Measurements from ENCODE around the gene CEPT1. TPM values are rescaled to one million over a fixed set of nuclear protein-coding genes. Genes with fewer than 3 reads are reported as not detected.

Gene CEPT1
- total and polyA plus RNA-seq, 2 of the 13 experiments (the other 11 are each of a cell fraction or from before 2014, with no cell fraction given), result 35.7 to 48.2 TPM

- TF ChIP-seq ZNF710 (CRISPR knock-in tag; IDR thresholded peaks at IDR 0.05; ENCODE audit: borderline replicate concordance) (no peak; the same call in 1 of the 2 replicates), ZSCAN9 (CRISPR knock-in tag; IDR thresholded peaks at IDR 0.05; ENCODE audit: borderline replicate concordance) (no peak), DPF2 (CRISPR knock-in tag; IDR thresholded peaks at IDR 0.05; ENCODE audit: borderline replicate concordance, low read depth) (peak; percentile 52; the same call in 1 of the 2 replicates), STAT6 (CRISPR knock-in tag; IDR thresholded peaks at IDR 0.05; ENCODE audit: borderline replicate concordance) (no peak), ZNF333 (CRISPR knock-in tag; IDR thresholded peaks at IDR 0.05; ENCODE audit: borderline replicate concordance) (no peak), ATF2 (CRISPR knock-in tag; IDR thresholded peaks at IDR 0.05) (0 out of 2 replicates have a peak, but pooled peaks have one; percentile 12), DNMT3B (CRISPR knock-in tag; conservative IDR thresholded peaks at IDR 0.05) (no peak), KDM2A (CRISPR knock-in tag; IDR thresholded peaks at IDR 0.05; ENCODE audit: borderline replicate concordance, low read depth) (no peak), IRF2 (CRISPR knock-in tag; IDR thresholded peaks at IDR 0.05) (no peak), TBX2 (CRISPR knock-in tag; IDR thresholded peaks at IDR 0.05; ENCODE audit: borderline replicate concordance) (peak; percentile 35; the same call in 1 of the 2 replicates)
- TF ChIP-seq, protein P1, sequence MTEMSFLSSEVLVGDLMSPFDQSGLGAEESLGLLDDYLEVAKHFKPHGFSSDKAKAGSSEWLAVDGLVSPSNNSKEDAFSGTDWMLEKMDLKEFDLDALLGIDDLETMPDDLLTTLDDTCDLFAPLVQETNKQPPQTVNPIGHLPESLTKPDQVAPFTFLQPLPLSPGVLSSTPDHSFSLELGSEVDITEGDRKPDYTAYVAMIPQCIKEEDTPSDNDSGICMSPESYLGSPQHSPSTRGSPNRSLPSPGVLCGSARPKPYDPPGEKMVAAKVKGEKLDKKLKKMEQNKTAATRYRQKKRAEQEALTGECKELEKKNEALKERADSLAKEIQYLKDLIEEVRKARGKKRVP (CRISPR knock-in tag; IDR thresholded peaks at IDR 0.05), result 0 out of 4 replicates have a peak, but pooled peaks of 1 of the 2 experiments have one; percentile 34
- TF ChIP-seq, protein P2, sequence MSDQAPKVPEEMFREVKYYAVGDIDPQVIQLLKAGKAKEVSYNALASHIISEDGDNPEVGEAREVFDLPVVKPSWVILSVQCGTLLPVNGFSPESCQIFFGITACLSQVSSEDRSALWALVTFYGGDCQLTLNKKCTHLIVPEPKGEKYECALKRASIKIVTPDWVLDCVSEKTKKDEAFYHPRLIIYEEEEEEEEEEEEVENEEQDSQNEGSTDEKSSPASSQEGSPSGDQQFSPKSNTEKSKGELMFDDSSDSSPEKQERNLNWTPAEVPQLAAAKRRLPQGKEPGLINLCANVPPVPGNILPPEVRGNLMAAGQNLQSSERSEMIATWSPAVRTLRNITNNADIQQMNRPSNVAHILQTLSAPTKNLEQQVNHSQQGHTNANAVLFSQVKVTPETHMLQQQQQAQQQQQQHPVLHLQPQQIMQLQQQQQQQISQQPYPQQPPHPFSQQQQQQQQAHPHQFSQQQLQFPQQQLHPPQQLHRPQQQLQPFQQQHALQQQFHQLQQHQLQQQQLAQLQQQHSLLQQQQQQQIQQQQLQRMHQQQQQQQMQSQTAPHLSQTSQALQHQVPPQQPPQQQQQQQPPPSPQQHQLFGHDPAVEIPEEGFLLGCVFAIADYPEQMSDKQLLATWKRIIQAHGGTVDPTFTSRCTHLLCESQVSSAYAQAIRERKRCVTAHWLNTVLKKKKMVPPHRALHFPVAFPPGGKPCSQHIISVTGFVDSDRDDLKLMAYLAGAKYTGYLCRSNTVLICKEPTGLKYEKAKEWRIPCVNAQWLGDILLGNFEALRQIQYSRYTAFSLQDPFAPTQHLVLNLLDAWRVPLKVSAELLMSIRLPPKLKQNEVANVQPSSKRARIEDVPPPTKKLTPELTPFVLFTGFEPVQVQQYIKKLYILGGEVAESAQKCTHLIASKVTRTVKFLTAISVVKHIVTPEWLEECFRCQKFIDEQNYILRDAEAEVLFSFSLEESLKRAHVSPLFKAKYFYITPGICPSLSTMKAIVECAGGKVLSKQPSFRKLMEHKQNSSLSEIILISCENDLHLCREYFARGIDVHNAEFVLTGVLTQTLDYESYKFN (CRISPR knock-in tag; conservative IDR thresholded peaks at IDR 0.05), result peak; percentile 78
Observed at GRCh38 chr1:111195002-111195684, 55.1 kb downstream of the CEPT1 start (continued).

All from HepG2 (cell line).